CD14-positive monocyte (primary cell): ENCODE data around the gene SLX9. TPM values are rescaled to one million over a fixed set of nuclear protein-coding genes. Genes with fewer than 3 reads are reported as not detected.

ENCODE experiments used
- DNase-seq, 3 donors: peaks; one replicate each; pipeline ENCODE4 v3.0.0-alpha.2; 2011 to 2022
- H2AFZ ChIP-seq: 2 replicates; pipeline ENCODE4 v1.6.0; 2012; ENCODE audit warnings: mild to moderate bottlenecking, low read depth, low read length, inconsistent platforms; ENCODE audit not compliant: insufficient read depth, poor library complexity, severe bottlenecking
- H3K27ac ChIP-seq, 2 donors: 1 replicate in 1 of 2; 2 replicates in 1 of 2; pipeline ENCODE4 v1.5.1; 2012 to 2013; ENCODE audit warnings: low read length in 2 of 2, control low read depth in 1 of 2, inconsistent platforms in 1 of 2, low read depth in 1 of 2, mild to moderate bottlenecking in 1 of 2
- H3K27me3 ChIP-seq, 2 donors: one replicate each; pipeline versions ENCODE4 v1.6.0 to v1.6.1; 2011 to 2013; ENCODE audit warnings: low read length in 2 of 2; ENCODE audit not compliant: control insufficient read depth in 2 of 2, insufficient read depth in 2 of 2
- H3K36me3 ChIP-seq, 2 donors: replicated peaks in 1 of 2; 1 replicate in 1 of 2; 2 replicates in 1 of 2; pipeline versions ENCODE4 v1.5.1 to v1.6.1; 2012 to 2013; ENCODE audit warnings: low read length in 2 of 2, control low read depth in 1 of 2, inconsistent platforms in 1 of 2, mild to moderate bottlenecking in 1 of 2; ENCODE audit not compliant: insufficient read depth in 2 of 2, control insufficient read depth in 1 of 2
- H3K4me1 ChIP-seq, 2 donors: 1 replicate in 1 of 2; 2 replicates in 1 of 2; pipeline versions ENCODE4 v1.5.1 to v1.6.1; 2012 to 2013; ENCODE audit warnings: low read length in 2 of 2, control low read depth in 1 of 2, inconsistent platforms in 1 of 2, mild to moderate bottlenecking in 1 of 2, moderate library complexity in 1 of 2; ENCODE audit not compliant: insufficient read depth in 2 of 2, control insufficient read depth in 1 of 2
- H3K4me2 ChIP-seq: replicated peaks from 2 replicates; pipeline ENCODE3; 2012; ENCODE audit warnings: low read length, moderate library complexity, mild to moderate bottlenecking; ENCODE audit not compliant: poor library complexity, severe bottlenecking; ENCODE audit errors: extremely low read depth
- H3K4me3 ChIP-seq, 3 experiments: fragments of 200-600 bp in 1 of 3; sonication (generic) in 1 of 3; replicated peaks in 1 of 3; 1 replicate in 2 of 3; 2 replicates in 1 of 3; pipeline ENCODE4 v1.5.1; 2011 to 2013; ENCODE audit warnings: low read length in 3 of 3, mild to moderate bottlenecking in 3 of 3, control low read depth in 2 of 3, low read depth in 2 of 3, inconsistent platforms in 1 of 3, moderate library complexity in 1 of 3
- H3K79me2 ChIP-seq: 2 replicates; pipeline ENCODE4 v1.6.0; 2012; ENCODE audit warnings: mild to moderate bottlenecking, control low read depth, inconsistent platforms, low read length, moderate library complexity; ENCODE audit not compliant: insufficient read depth
- H3K9ac ChIP-seq: 2 replicates; pipeline ENCODE4 v1.6.0; 2017; ENCODE audit warnings: low read length, mild to moderate bottlenecking; ENCODE audit not compliant: insufficient read depth, poor library complexity, severe bottlenecking
- H3K9me3 ChIP-seq, 2 donors: replicated peaks in 1 of 2; 1 replicate in 1 of 2; 2 replicates in 1 of 2; pipeline versions ENCODE4 v1.5.1 to v1.6.1; 2012 to 2013; ENCODE audit warnings: low read length in 2 of 2, control low read depth in 1 of 2; ENCODE audit not compliant: control insufficient read depth in 1 of 2, insufficient read depth in 1 of 2
- H4K20me1 ChIP-seq: 2 replicates; pipeline ENCODE4 v1.6.0; 2012; ENCODE audit warnings: mild to moderate bottlenecking, low read length, control low read depth, moderate library complexity; ENCODE audit not compliant: insufficient read depth
- H3K27ac Mint-ChIP-seq, 7 donors: one replicate each; pipeline ENCODE4 v1.8.0; 2020; ENCODE audit warnings: mild to moderate bottlenecking in 7 of 7, mixed read lengths in 7 of 7, moderate library complexity in 6 of 7, inconsistent platforms in 2 of 7
- H3K27me3 Mint-ChIP-seq, 3 donors: one replicate each; pipeline ENCODE4 v1.8.0; 2021 to 2022; ENCODE audit warnings: low read depth in 3 of 3, mild to moderate bottlenecking in 3 of 3, mixed read lengths in 3 of 3, moderate library complexity in 3 of 3, inconsistent platforms in 1 of 3
- H3K36me3 Mint-ChIP-seq, 2 donors: one replicate each; pipeline ENCODE4 v1.8.0; 2020; ENCODE audit warnings: mixed read lengths in 2 of 2, inconsistent platforms in 1 of 2, mild to moderate bottlenecking in 1 of 2
- H3K4me1 Mint-ChIP-seq: one replicate; pipeline ENCODE4 v1.8.0; 2020; ENCODE audit warnings: mild to moderate bottlenecking, mixed read lengths
- H3K4me3 Mint-ChIP-seq, 2 donors: one replicate each; pipeline ENCODE4 v1.8.0; 2020; ENCODE audit warnings: mild to moderate bottlenecking in 2 of 2, mixed read lengths in 2 of 2, moderate library complexity in 1 of 2
- H3K9me3 Mint-ChIP-seq, 7 donors: one replicate each; pipeline ENCODE4 v1.8.0; 2020 to 2022; ENCODE audit warnings: mixed read lengths in 7 of 7, mild to moderate bottlenecking in 6 of 7, moderate library complexity in 6 of 7, inconsistent platforms in 2 of 7
- WGBS: methylation state at CpG from one replicate; pipeline ENCODE4 v1.1.5; 2013; ENCODE audit warnings: missing lambda C conversion rate; ENCODE audit not compliant: insufficient coverage; 5-methylcytosine and 5-hydroxymethylcytosine counted together
- intact Hi-C, 2 donors: fragments of 100-400 bp; cut with micrococcal nuclease; formaldehyde crosslinking; loops; one replicate each; pipeline versions ENCODE4 v1.15.0 to v1.15.1; 2023
- polyA plus RNA-seq, 3 donors: library from polyadenylated mRNA; depleted of rRNA in 1 of 3; unstranded in 2 of 3; stranded (reverse) in 1 of 3; fragments of 300-500 nt in 2 of 3; fragments of >200 nt in 1 of 3; fragmentation: Illumina TruSeq in 2 of 3; gene quantifications; 1 replicate in 2 of 3; 2 replicates in 1 of 3; pipeline ENCODE4 v1.2.3, GENCODE V29; 2012 to 2021
- TF ChIP-seq, protein P1 (sequence below): fragments of 200-600 bp; IDR thresholded peaks from one replicate; pipeline ENCODE4 v1.8.0; 2022; ENCODE audit warnings: antibody characterized with exemption, mild to moderate bottlenecking

The SLX9 gene
- polyA plus RNA-seq, 3 donors = 7.5 to 9.0 (median 9.0) TPM

- peak overlapping the region; percentile 87 for H3K4me2 ChIP-seq
- H3K4me3 Mint-ChIP-seq = peak overlapping the region; percentile 72 to 91
- H3K4me1 ChIP-seq = peaks cover 99 to 100% of the 10 kb centered on the region in 2 donors
Observed at GRCh38 chr21:44913425-44914175, 26.2 kb upstream of the SLX9 start.

More at GRCh38 chr21:44913425-44914175, 26.2 kb upstream of the SLX9 start:
- no peak for DNase-seq
- WGBS = 34% methylated on average over 5 of the region's 7 CpGs
- Histone ChIP-seq H3K36me3 (peaks cover 49 to 52% of the 10 kb centered on the region in 2 donors), H2AFZ (no peak overlapping the region), H3K79me2 (peaks cover 99% of the 10 kb centered on the region), H3K27me3 (no peaks in the 10 kb centered on the region), H3K9ac (peak overlapping the region; percentile 33), H3K27ac (peak overlapping the region; percentile 81 to 84), H3K9me3 (no peaks in the 10 kb centered on the region), H4K20me1 (peaks cover 99% of the 10 kb centered on the region), H3K4me3 (peak overlapping the region; percentile 2 to 98 (median 42))
- Mint-ChIP-seq H3K27me3 (peaks cover 0 to 2% (median 2%) of the 10 kb centered on the region in 3 donors), H3K9me3 (peaks cover 0 to 2% (median 0%) of the 10 kb centered on the region in 7 donors), H3K4me1 (peaks cover 94% of the 10 kb centered on the region), H3K27ac (peak overlapping the region; percentile 87 to 97 (median 93)), H3K36me3 (peaks cover 47 to 62% of the 10 kb centered on the region in 2 donors)
- intact Hi-C loops = loop anchor here in 1 of 2 donors (5.0 kb wide), 1 partner anchor 96 kb away; the partner anchor contains the start of gene SUMO3
- TF ChIP-seq, protein P1, sequence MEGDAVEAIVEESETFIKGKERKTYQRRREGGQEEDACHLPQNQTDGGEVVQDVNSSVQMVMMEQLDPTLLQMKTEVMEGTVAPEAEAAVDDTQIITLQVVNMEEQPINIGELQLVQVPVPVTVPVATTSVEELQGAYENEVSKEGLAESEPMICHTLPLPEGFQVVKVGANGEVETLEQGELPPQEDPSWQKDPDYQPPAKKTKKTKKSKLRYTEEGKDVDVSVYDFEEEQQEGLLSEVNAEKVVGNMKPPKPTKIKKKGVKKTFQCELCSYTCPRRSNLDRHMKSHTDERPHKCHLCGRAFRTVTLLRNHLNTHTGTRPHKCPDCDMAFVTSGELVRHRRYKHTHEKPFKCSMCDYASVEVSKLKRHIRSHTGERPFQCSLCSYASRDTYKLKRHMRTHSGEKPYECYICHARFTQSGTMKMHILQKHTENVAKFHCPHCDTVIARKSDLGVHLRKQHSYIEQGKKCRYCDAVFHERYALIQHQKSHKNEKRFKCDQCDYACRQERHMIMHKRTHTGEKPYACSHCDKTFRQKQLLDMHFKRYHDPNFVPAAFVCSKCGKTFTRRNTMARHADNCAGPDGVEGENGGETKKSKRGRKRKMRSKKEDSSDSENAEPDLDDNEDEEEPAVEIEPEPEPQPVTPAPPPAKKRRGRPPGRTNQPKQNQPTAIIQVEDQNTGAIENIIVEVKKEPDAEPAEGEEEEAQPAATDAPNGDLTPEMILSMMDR = no peak
